GM12878 (cell line): ENCODE data around the gene FLT3LG.
"Not testable (repeated sequence)": the region's sequence is repeated elsewhere in the genome, so short reads cannot be mapped to it uniquely, and the experiment has no call there.

Experiments used
- CHD2 ChIP-seq: IDR thresholded peaks from 2 replicates; pipeline ENCODE4 v1.6.1; 2011; ENCODE audit warnings: low read depth, low read length, improper control_type of control experiment, borderline replicate concordance
- E2F4 ChIP-seq: IDR thresholded peaks from 2 replicates; pipeline ENCODE4 v1.6.1; 2012; ENCODE audit warnings: low read depth, low read length, improper control_type of control experiment
- NBN ChIP-seq: fragments of 450-650 bp; IDR thresholded peaks from 2 replicates; pipeline ENCODE4 v1.6.1; 2016
- PML ChIP-seq: IDR thresholded peaks from 2 replicates; pipeline ENCODE4 v1.6.1; 2012; ENCODE audit warnings: low read length, inconsistent platforms
- SIX5 ChIP-seq: IDR thresholded peaks from 2 replicates; pipeline ENCODE4 v1.6.1; 2011; ENCODE audit warnings: mild to moderate bottlenecking, low read depth, low read length, moderate library complexity; ENCODE audit not compliant: severe bottlenecking
- TARDBP ChIP-seq: IDR thresholded peaks from 2 replicates; pipeline ENCODE4 v1.6.1; 2016; ENCODE audit warnings: borderline replicate concordance
- YY1 ChIP-seq: IDR thresholded peaks from 2 replicates; pipeline ENCODE4 v1.6.1; 2011; ENCODE audit warnings: low read depth, mild to moderate bottlenecking, low read length

GRCh38 chr19:49461130-49461529, 12.9 kb upstream of the FLT3LG start:
- TF ChIP-seq NBN, YY1, E2F4, SIX5, PML, CHD2, TARDBP: not testable (repeated sequence)
